ENCODE measurements around the gene PAIP2.

Gene PAIP2

GRCh38 chr5:139314276-139314675, 27.4 kb upstream of the PAIP2 start:
- no peak overlapping the region for H3K4me3 ChIP-seq (replicated peaks; ENCODE audit: insufficient read depth, low read length)
- TF ChIP-seq REST (IDR thresholded peaks at IDR 0.05; ENCODE audit: insufficient replicate concordance, low read depth) = no peak
- TF ChIP-seq SPI1 (IDR thresholded peaks at IDR 0.05; ENCODE audit: borderline replicate concordance, low read depth) = no peak
- no peak for TF ChIP-seq GABPA (IDR thresholded peaks at IDR 0.05; ENCODE audit: low read depth)
- TF ChIP-seq CTCF (IDR thresholded peaks at IDR 0.05; ENCODE audit: insufficient read depth, low read length) = no peak
- no peak for TF ChIP-seq POLR2AphosphoS5 (IDR thresholded peaks at IDR 0.05; ENCODE audit: low read depth)
- no peaks in the 10 kb centered on the region for H3K27me3 ChIP-seq (ENCODE audit: insufficient read depth, poor library complexity, severe bottlenecking)
- no peak for DNase-seq (ENCODE audit: low read depth in 1 of 2, low spot score in 1 of 2)
- no peak overlapping the region for H3K27ac ChIP-seq (replicated peaks)

- no peak overlapping the region for H3K4me3 ChIP-seq (replicated peaks; ENCODE audit: insufficient read depth, low read length)
- DNase-seq (ENCODE audit: low read depth in 1 of 2, low spot score in 1 of 2) = no peak
- TF ChIP-seq POLR2AphosphoS5 (IDR thresholded peaks at IDR 0.05; ENCODE audit: low read depth) (no peak), REST (IDR thresholded peaks at IDR 0.05; ENCODE audit: insufficient replicate concordance, low read depth) (no peak), CTCF (IDR thresholded peaks at IDR 0.05; ENCODE audit: insufficient read depth, low read length) (no peak), SPI1 (IDR thresholded peaks at IDR 0.05; ENCODE audit: borderline replicate concordance, low read depth) (no peak), GABPA (IDR thresholded peaks at IDR 0.05; ENCODE audit: low read depth) (no peak)
- H3K27me3 ChIP-seq (ENCODE audit: insufficient read depth, poor library complexity, severe bottlenecking) = no peaks in the 10 kb centered on the region
- H3K27ac ChIP-seq (replicated peaks) = no peak overlapping the region
Observed at GRCh38 chr5:139315056-139315615, 26.5 kb upstream of the PAIP2 start.

GRCh38 chr5:139335811-139336210, 5.8 kb upstream of the PAIP2 start:
- Histone ChIP-seq H3K27me3 (ENCODE audit: insufficient read depth, poor library complexity, severe bottlenecking) (no peaks in the 10 kb centered on the region), H3K27ac (replicated peaks) (no peak overlapping the region), H3K4me3 (replicated peaks; ENCODE audit: insufficient read depth, low read length) (no peak overlapping the region)
- DNase-seq (ENCODE audit: low read depth in 1 of 2, low spot score in 1 of 2) = no peak
- TF ChIP-seq GABPA (IDR thresholded peaks at IDR 0.05; ENCODE audit: low read depth) (no peak), CTCF (IDR thresholded peaks at IDR 0.05; ENCODE audit: insufficient read depth, low read length) (no peak), SPI1 (IDR thresholded peaks at IDR 0.05; ENCODE audit: borderline replicate concordance, low read depth) (no peak), REST (IDR thresholded peaks at IDR 0.05; ENCODE audit: insufficient replicate concordance, low read depth) (no peak), POLR2AphosphoS5 (IDR thresholded peaks at IDR 0.05; ENCODE audit: low read depth) (0 out of 2 replicates have a peak, but pooled peaks have one; percentile 18)
